Loucy (cell line): ENCODE measurements around the gene GXYLT2.

ENCODE experiments used
- H2AFZ ChIP-seq: fragments of 200-600 bp; sonication (generic); 2 replicates; pipeline ENCODE4 v1.6.0; 2016; ENCODE audit warnings: antibody characterized with exemption, mild to moderate bottlenecking, low read length, moderate library complexity
- H3F3A ChIP-seq: fragments of 200-600 bp; 2 replicates; pipeline ENCODE4 v1.6.0; 2016; ENCODE audit warnings: antibody characterized with exemption, low read depth, mild to moderate bottlenecking
- H3K27me3 ChIP-seq: fragments of 200-600 bp; sonication (generic); 2 replicates; pipeline ENCODE4 v1.6.1; 2014; ENCODE audit warnings: low read length, mild to moderate bottlenecking; ENCODE audit not compliant: insufficient read depth, poor library complexity, severe bottlenecking
- H3K36me3 ChIP-seq: fragments of 200-600 bp; sonication (generic); 2 replicates; pipeline ENCODE4 v1.6.1; 2016; ENCODE audit warnings: low read length; ENCODE audit not compliant: insufficient read depth
- H3K4me1 ChIP-seq: fragments of 200-600 bp; sonication (generic); 2 replicates; pipeline ENCODE4 v1.5.1; 2014; ENCODE audit warnings: low read length, mild to moderate bottlenecking; ENCODE audit not compliant: insufficient read depth, poor library complexity, severe bottlenecking
- H3K4me2 ChIP-seq: fragments of 200-600 bp; sonication (generic); 2 replicates; pipeline ENCODE4 v1.6.0; 2014; ENCODE audit warnings: antibody characterized with exemption, low read length, low read depth, mild to moderate bottlenecking; ENCODE audit not compliant: poor library complexity, severe bottlenecking
- H3K4me3 ChIP-seq: fragments of 200-600 bp; sonication (generic); 2 replicates; pipeline ENCODE4 v1.5.1; 2014; ENCODE audit warnings: low read length, mild to moderate bottlenecking, mixed read lengths; ENCODE audit not compliant: poor library complexity, severe bottlenecking
- H3K79me2 ChIP-seq: fragments of 200-600 bp; sonication (generic); 2 replicates; pipeline ENCODE4 v1.6.1; 2014; ENCODE audit warnings: low read length; ENCODE audit not compliant: insufficient read depth
- H3K9ac ChIP-seq: fragments of 200-600 bp; sonication (generic); 2 replicates; pipeline ENCODE4 v1.6.0; 2014; ENCODE audit warnings: mild to moderate bottlenecking, low read depth, low read length, moderate library complexity; ENCODE audit not compliant: poor library complexity, severe bottlenecking
- H3K9me2 ChIP-seq: fragments of 200-600 bp; sonication (generic); replicated peaks from 2 replicates; pipeline ENCODE4 v1.6.1; 2016; ENCODE audit warnings: low read depth, low read length, mixed read lengths
- H3K9me3 ChIP-seq: fragments of 200-600 bp; sonication (generic); 2 replicates; pipeline ENCODE4 v1.6.1; 2014; ENCODE audit warnings: mild to moderate bottlenecking, antibody characterized with exemption, low read length, low read depth; ENCODE audit not compliant: insufficient read depth
- H4K20me1 ChIP-seq: fragments of 200-600 bp; sonication (generic); 2 replicates; pipeline ENCODE4 v1.6.0; 2014; ENCODE audit warnings: antibody characterized with exemption, low read length, mild to moderate bottlenecking; ENCODE audit not compliant: insufficient read depth, poor library complexity, severe bottlenecking
- CTCF ChIP-seq: fragments of 200-600 bp; sonication (generic); conservative IDR thresholded peaks from 2 replicates; pipeline ENCODE4 v1.5.1; 2014; ENCODE audit warnings: mild to moderate bottlenecking, antibody characterized with exemption, low read length
- EZH2phosphoT487 ChIP-seq: fragments of 200-600 bp; IDR thresholded peaks from 2 replicates; pipeline ENCODE4 v1.6.1; 2018; ENCODE audit warnings: antibody characterized with exemption, mild to moderate bottlenecking, moderate library complexity, borderline replicate concordance

GXYLT2 gene

GRCh38 chr3:72892870-72893269, 5.0 kb downstream of the GXYLT2 start:
- Histone ChIP-seq H3K9ac (no peak overlapping the region), H3K4me3 (peak overlapping the region; percentile 12), H3K27me3 (no peaks in the 10 kb centered on the region), H4K20me1 (no peaks in the 10 kb centered on the region), H3K4me2 (peak overlapping the region; percentile 43), H3F3A (0 out of 2 replicates have a peak, but pooled peaks cover 4% of the 10 kb centered on the region), H3K4me1 (peaks cover 49% of the 10 kb centered on the region), H3K79me2 (no peaks in the 10 kb centered on the region), H2AFZ (0 out of 2 replicates have a peak overlapping the region, but pooled peaks have one; percentile 8), H3K36me3 (no peaks in the 10 kb centered on the region), H3K9me3 (no peaks in the 10 kb centered on the region), H3K9me2 (no peaks in the 10 kb centered on the region)
- TF ChIP-seq CTCF = peak; percentile 90
- no peak for TF ChIP-seq EZH2phosphoT487

GRCh38 chr3:72894976-72895552, 7.2 kb downstream of the GXYLT2 start:
- no peak overlapping the region for H3K4me3 ChIP-seq
- H3K4me2 ChIP-seq = no peak overlapping the region
- H3K27me3 ChIP-seq = no peaks in the 10 kb centered on the region
- H3K9ac ChIP-seq = no peak overlapping the region
- TF ChIP-seq EZH2phosphoT487 = no peak
- no peak for TF ChIP-seq CTCF
- no peaks in the 10 kb centered on the region for H3K36me3 ChIP-seq
- H3F3A ChIP-seq = 0 out of 2 replicates have a peak, but pooled peaks cover 4% of the 10 kb centered on the region
- no peak overlapping the region for H2AFZ ChIP-seq
- H3K9me3 ChIP-seq = no peaks in the 10 kb centered on the region
- no peaks in the 10 kb centered on the region for H4K20me1 ChIP-seq
- no peaks in the 10 kb centered on the region for H3K79me2 ChIP-seq
- H3K9me2 ChIP-seq = no peaks in the 10 kb centered on the region
- peaks cover 33% of the 10 kb centered on the region for H3K4me1 ChIP-seq

GRCh38 chr3:72896996-72897757, 9.3 kb downstream of the GXYLT2 start:
- Histone ChIP-seq H3K4me3 (no peak overlapping the region), H3F3A (no peaks in the 10 kb centered on the region), H3K4me2 (no peak overlapping the region), H3K9ac (no peak overlapping the region), H2AFZ (no peak overlapping the region), H3K4me1 (peaks cover 13% of the 10 kb centered on the region), H3K79me2 (no peaks in the 10 kb centered on the region), H3K9me3 (no peaks in the 10 kb centered on the region), H3K36me3 (no peaks in the 10 kb centered on the region), H3K27me3 (no peaks in the 10 kb centered on the region), H3K9me2 (no peaks in the 10 kb centered on the region), H4K20me1 (no peaks in the 10 kb centered on the region)
- TF ChIP-seq CTCF = no peak
- no peak for TF ChIP-seq EZH2phosphoT487
